K562 (cell line): Measurements from ENCODE around the gene C17orf50. TPM values are rescaled to one million over a fixed set of nuclear protein-coding genes. Genes with fewer than 3 reads are reported as not detected.

Experiments used
- ATAC-seq: fragments of 200-7000 bp; cut with Tn5 transposase; 3 replicates; pipeline ENCODE4 v1.9.1; 2020; ENCODE audit warnings: moderate library complexity
- BruUV-seq: library from RNA; stranded (reverse); fragments of 400-500 nt; replicated peaks from 2 replicates; lab custom pipeline; 2021; lab: Mats Ljungman, UMichigan
- CTCF ChIA-PET: fragments of 300-600 bp; formaldehyde crosslinking; extraction: SDS; loops from one replicate; lab custom pipeline; 2021; ENCODE audit warnings: low intra/inter-chr PET ratio; lab: Yijun Ruan, JAX
- POLR2A ChIA-PET: fragments of 300-600, 350-650 bp; sonication (Branson Sonifier 250); formaldehyde crosslinking; extraction: SDS; loops from one replicate; lab custom pipeline; 2021; ENCODE audit warnings: antibody characterized with exemption, inconsistent platforms; lab: Yijun Ruan, JAX
- DNase-seq, 4 experiments: peaks; one replicate each; pipeline versions ENCODE4 v3.0.0 to v3.0.0-alpha.2; 2011 to 2018; ENCODE audit warnings: low spot score in 3 of 4, mixed read lengths in 3 of 4; ENCODE audit errors: extremely low read depth in 1 of 4
- FAIRE-seq: peaks from 2 replicates; lab custom pipeline; 2011; peaks lifted over from hg19 to GRCh38; lab: Jason Lieb, UNC
- H2AFZ ChIP-seq: 2 replicates; pipeline ENCODE4 v1.6.0; 2011; ENCODE audit warnings: low read depth, low read length, control low read depth, inconsistent platforms
- H3K27ac ChIP-seq: fragments of 200-600 bp; 3 replicates; pipeline ENCODE4 v1.8.0; 2011; ENCODE audit warnings: low read depth, mild to moderate bottlenecking, control low read depth, inconsistent platforms, low read length, moderate library complexity, mixed read lengths; ENCODE audit errors: extremely low read depth
- H3K27me3 ChIP-seq, 2 experiments: fragments of 300-600 bp in 1 of 2; 2 replicates in 1 of 2; 3 replicates in 1 of 2; pipeline versions ENCODE4 v1.6.0 to v1.8.0; 2011; ENCODE audit warnings: inconsistent platforms in 2 of 2, low read length in 2 of 2, mild to moderate bottlenecking in 1 of 2, mixed read lengths in 1 of 2, moderate library complexity in 1 of 2; ENCODE audit not compliant: control insufficient read depth in 2 of 2, insufficient read depth in 2 of 2
- H3K36me3 ChIP-seq: fragments of 300-600 bp; 3 replicates; pipeline ENCODE4 v1.8.0; 2011; ENCODE audit warnings: mild to moderate bottlenecking, low read length, inconsistent platforms; ENCODE audit not compliant: control insufficient read depth, insufficient read depth
- H3K4me1 ChIP-seq, 2 experiments: fragments of 200-600 bp in 1 of 2; replicated peaks in 1 of 2; 2 replicates in 1 of 2; 3 replicates in 1 of 2; pipeline versions ENCODE4 v1.5.1 to v1.8.0; 2011; ENCODE audit warnings: inconsistent platforms in 2 of 2, low read length in 2 of 2, mild to moderate bottlenecking in 1 of 2, mixed read lengths in 1 of 2, moderate library complexity in 1 of 2; ENCODE audit not compliant: control insufficient read depth in 2 of 2, insufficient read depth in 2 of 2
- H3K4me2 ChIP-seq: 2 replicates; pipeline ENCODE4 v1.6.1; 2011; ENCODE audit warnings: low read length, control low read depth, inconsistent platforms, mixed read lengths; ENCODE audit not compliant: insufficient read depth
- H3K4me3 ChIP-seq: fragments of 200-600 bp; sonication (generic), shearing (Covaris generic); 2 replicates; pipeline ENCODE4 v1.5.1; 2016; ENCODE audit warnings: control low read depth, inconsistent platforms
- H3K79me2 ChIP-seq: fragments of 200-600 bp; 3 replicates; pipeline ENCODE4 v1.8.0; 2011; ENCODE audit warnings: low read length, inconsistent platforms; ENCODE audit not compliant: control insufficient read depth, insufficient read depth
- H3K9ac ChIP-seq, 2 experiments: 2 replicates each; pipeline versions ENCODE4 v1.6.0 to v1.6.1; 2011; ENCODE audit warnings: low read depth in 2 of 2, low read length in 2 of 2, control low read depth in 1 of 2, inconsistent platforms in 1 of 2, mild to moderate bottlenecking in 1 of 2, mixed read lengths in 1 of 2; ENCODE audit not compliant: insufficient read depth in 1 of 2
- H3K9me1 ChIP-seq: one replicate; pipeline ENCODE4 v1.6.0; 2011; ENCODE audit warnings: inconsistent platforms, mild to moderate bottlenecking, low read length, moderate library complexity; ENCODE audit not compliant: control insufficient read depth, insufficient read depth
- H3K9me3 ChIP-seq: replicated peaks from 2 replicates; pipeline ENCODE4 v1.5.1; 2011; ENCODE audit warnings: low read depth, low read length, inconsistent platforms; ENCODE audit not compliant: control insufficient read depth, insufficient read depth
- H4K20me1 ChIP-seq: replicated peaks from 2 replicates; pipeline ENCODE4 v1.6.1; 2011; ENCODE audit warnings: low read length, inconsistent platforms, mixed read lengths; ENCODE audit not compliant: control insufficient read depth, insufficient read depth
- DMBX1 ChIP-seq: fragments of 250-450 bp; sonication (Bioruptor Pico); IDR thresholded peaks from 2 replicates; pipeline ENCODE4 v1.8.0; 2022; ENCODE audit warnings: inconsistent platforms, mild to moderate bottlenecking, moderate library complexity, borderline replicate concordance
- EP400 ChIP-seq: fragments of 450-650 bp; IDR thresholded peaks from 2 replicates; pipeline ENCODE4 v1.6.1; 2017; ENCODE audit warnings: antibody characterized with exemption, mild to moderate bottlenecking, moderate library complexity
- HDAC8 ChIP-seq: fragments of 450-650 bp; IDR thresholded peaks from 2 replicates; pipeline ENCODE4 v1.6.1; 2016; ENCODE audit warnings: mild to moderate bottlenecking, missing genetic modification characterization, moderate library complexity, missing compliant biosample characterization
- NONO ChIP-seq, 2 experiments: fragments of 200-400 bp in 1 of 2; fragments of 450-650 bp in 1 of 2; formaldehyde crosslinking in 1 of 2; IDR thresholded peaks; 2 replicates each; pipeline ENCODE4 v1.6.1; 2017; ENCODE audit warnings: low read depth in 2 of 2, mild to moderate bottlenecking in 2 of 2, moderate library complexity in 2 of 2, low read length in 1 of 2
- POU5F1 ChIP-seq: fragments of 150-350 bp; IDR thresholded peaks from 2 replicates; pipeline ENCODE4 v1.6.1; 2014; ENCODE audit warnings: borderline replicate concordance, low read length, low read depth, mild to moderate bottlenecking; ENCODE audit not compliant: partially characterized antibody
- TCF7 ChIP-seq: sonication (generic); IDR thresholded peaks from 2 replicates; pipeline ENCODE4 v1.6.1; 2016; ENCODE audit warnings: antibody characterized with exemption, borderline replicate concordance
- WGBS: fragments of 100-300 bp; shearing (Covaris generic); methylation state at CpG from one replicate; pipeline ENCODE4 v1.1.6; 2016; ENCODE audit warnings: low coverage, mixed read lengths; ENCODE audit not compliant: insufficient coverage; ENCODE audit errors: missing lambda C conversion rate; 5-methylcytosine and 5-hydroxymethylcytosine counted together
- in situ Hi-C: fragments of 300-500 bp; cut with MboI; formaldehyde crosslinking; loops from 4 replicates; pipeline ENCODE4 v1.15.0; 2018; ENCODE audit warnings: inconsistent platforms, mixed read lengths
- intact Hi-C: fragments of 100-400 bp; cut with micrococcal nuclease; formaldehyde crosslinking; loops from 2 replicates; pipeline ENCODE4 v1.14.2; 2022
- polyA plus RNA-seq, 8 experiments: library from polyadenylated mRNA; depleted of rRNA in 4 of 8; stranded (reverse) in 5 of 8; unstranded in 3 of 8; fragments of >200 nt; fragmentation: Nextera tagmentation in 2 of 8; fragmentation: Illumina TruSeq in 1 of 8; extraction: Ambion mirVana in 2 of 8; extraction: Trizol in 1 of 8; gene quantifications; 2 replicates each; pipeline versions ENCODE4 v1.2.1 to v1.2.3, GENCODE V29; 2011 to 2014; ENCODE audit warnings: inconsistent platforms in 1 of 8, missing spikeins in 1 of 8
- total RNA-seq, 7 experiments: library from RNA; depleted of rRNA in 6 of 7; stranded (reverse); fragments of >200 nt in 6 of 7; fragmentation: Illumina TruSeq in 2 of 7; extraction: Trizol in 2 of 7; gene quantifications; 2 replicates each; pipeline versions ENCODE4 v1.2.1 to v1.2.3, GENCODE V29; 2011 to 2021; ENCODE audit warnings: low replicate concordance in 1 of 7
- TF ChIP-seq, protein P1 (sequence below): IDR thresholded peaks from 2 replicates; pipeline ENCODE4 v1.6.1; 2014; ENCODE audit warnings: antibody characterized with exemption

Gene C17orf50
- total and polyA plus RNA-seq, 9 of the 15 experiments (the other 6 are each of a cell fraction or from before 2014, with no cell fraction given), result not detected

DNA sequence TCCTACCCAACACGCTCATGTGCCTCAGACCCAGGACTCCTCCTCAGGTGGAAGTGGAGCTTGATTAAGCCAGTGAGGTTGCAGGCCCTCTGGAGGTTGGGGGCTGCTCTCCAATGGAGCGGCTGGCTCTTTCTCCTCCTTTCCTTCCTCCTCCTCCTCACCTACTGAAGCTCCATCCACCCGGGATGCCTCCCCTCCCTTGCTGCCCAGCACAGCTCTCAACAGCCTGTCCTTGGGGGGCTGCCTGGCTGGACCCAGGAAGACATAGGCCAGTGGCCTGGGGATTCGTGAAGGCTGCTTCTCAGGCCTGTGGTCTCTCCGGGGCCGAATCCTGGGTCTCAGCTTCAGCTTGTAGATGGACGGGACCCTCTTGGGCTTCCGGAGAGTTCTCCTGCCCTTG is 15.9 kb upstream of the C17orf50 start:
- in situ Hi-C loops, result loop anchor here (5.0 to 25.0 kb wide), 4 partner anchors 188 to 1308 kb away; partner anchors contain the start of genes NLE1 and UNC45B
- Histone ChIP-seq H3K4me3 (no peak overlapping the region), H3K27ac (no peak overlapping the region), H2AFZ (no peak overlapping the region), H3K9ac (no peak overlapping the region), H3K9me1 (peaks cover 4% of the 10 kb centered on the region), H3K4me2 (no peak overlapping the region), H3K27me3 (peaks cover 19 to 76% of the 10 kb centered on the region in 2 experiments), H3K4me1 (peaks cover 5 to 20% of the 10 kb centered on the region in 2 experiments; a peak in 3 of 5 replicates), H3K36me3 (no peaks in the 10 kb centered on the region), H3K79me2 (no peaks in the 10 kb centered on the region), H3K9me3 (no peaks in the 10 kb centered on the region), H4K20me1 (peaks cover 17% of the 10 kb centered on the region; the same call in 1 of the 2 replicates)
- no peak for DNase-seq
- intact Hi-C loops, result loop anchor here (5.0 kb wide), 1 partner anchor 208 kb away; the partner anchor contains the start of gene SLFN12L
- CTCF ChIA-PET, result interaction anchor here (0.7 kb wide), 1 partner anchor 129 kb away, joined by 3 read pairs; no protein-coding TSS in a partner anchor
- BruUV-seq, result no TSS peak
- no peak for FAIRE-seq
- no peak for ATAC-seq
- 2% methylated on average over 8 of the region's 8 CpGs for WGBS
- POLR2A ChIA-PET, result interaction anchor here (0.6 kb wide), 1 partner anchor 201 kb away, joined by 3 read pairs; no protein-coding TSS in a partner anchor
- TF ChIP-seq POU5F1 (no peak), EP400 (no peak), TCF7 (no peak), HDAC8 (tag) (no peak), DMBX1 (CRISPR knock-in tag) (no peak), NONO (IDR thresholded peaks at IDR 0.05; ENCODE audit: low read depth in 2 of 2, low read length in 1 of 2) (no peak)
- TF ChIP-seq, protein P1, sequence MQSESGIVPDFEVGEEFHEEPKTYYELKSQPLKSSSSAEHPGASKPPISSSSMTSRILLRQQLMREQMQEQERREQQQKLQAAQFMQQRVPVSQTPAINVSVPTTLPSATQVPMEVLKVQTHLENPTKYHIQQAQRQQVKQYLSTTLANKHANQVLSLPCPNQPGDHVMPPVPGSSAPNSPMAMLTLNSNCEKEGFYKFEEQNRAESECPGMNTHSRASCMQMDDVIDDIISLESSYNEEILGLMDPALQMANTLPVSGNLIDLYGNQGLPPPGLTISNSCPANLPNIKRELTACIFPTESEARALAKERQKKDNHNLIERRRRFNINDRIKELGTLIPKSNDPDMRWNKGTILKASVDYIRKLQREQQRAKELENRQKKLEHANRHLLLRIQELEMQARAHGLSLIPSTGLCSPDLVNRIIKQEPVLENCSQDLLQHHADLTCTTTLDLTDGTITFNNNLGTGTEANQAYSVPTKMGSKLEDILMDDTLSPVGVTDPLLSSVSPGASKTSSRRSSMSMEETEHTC, result no peak
